GM18520 (cell line): ENCODE results near the gene ERFL.

ENCODE experiments used
- ATAC-seq: cut with Tn5 transposase; IDR thresholded peaks from one replicate; pipeline ENCODE4 v1.9.1; 2021; ENCODE audit not compliant: unreplicated experiment

Gene ERFL

DNA sequence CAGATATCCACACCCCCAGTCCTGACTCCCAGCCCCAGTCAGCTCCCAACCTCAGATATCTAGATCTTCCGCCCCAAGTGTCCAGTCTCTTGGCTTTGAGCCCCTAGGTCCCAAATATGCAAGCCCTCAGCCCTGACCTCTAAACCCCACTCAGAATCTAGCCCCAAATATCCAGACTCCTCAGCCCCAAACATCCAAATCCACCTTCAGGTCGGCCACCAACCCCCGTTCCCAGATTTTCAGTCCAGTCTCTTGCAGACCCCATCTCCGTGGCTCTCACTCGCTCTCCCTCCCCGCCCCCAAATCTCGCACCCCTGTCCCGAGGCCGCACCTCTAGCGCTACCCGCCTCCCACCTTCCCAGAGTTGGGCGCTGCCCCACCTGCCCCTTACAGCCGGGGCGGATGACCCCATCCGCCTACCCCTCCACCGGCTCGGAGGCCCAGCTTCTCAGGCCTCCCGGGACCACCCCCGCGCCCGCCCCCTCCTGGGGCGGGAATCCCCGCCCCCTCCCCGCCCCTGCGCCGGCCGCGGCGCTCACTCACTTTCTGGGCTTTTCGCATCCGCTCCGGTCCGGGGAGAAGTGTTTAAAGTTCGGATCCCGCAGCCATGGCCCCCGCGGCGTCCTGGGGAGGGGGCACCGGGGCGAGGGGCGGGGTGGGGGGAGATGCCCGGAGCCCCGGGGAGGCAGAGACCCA, 604 bp downstream of the ERFL start:
- ATAC-seq: no peak

DNA sequence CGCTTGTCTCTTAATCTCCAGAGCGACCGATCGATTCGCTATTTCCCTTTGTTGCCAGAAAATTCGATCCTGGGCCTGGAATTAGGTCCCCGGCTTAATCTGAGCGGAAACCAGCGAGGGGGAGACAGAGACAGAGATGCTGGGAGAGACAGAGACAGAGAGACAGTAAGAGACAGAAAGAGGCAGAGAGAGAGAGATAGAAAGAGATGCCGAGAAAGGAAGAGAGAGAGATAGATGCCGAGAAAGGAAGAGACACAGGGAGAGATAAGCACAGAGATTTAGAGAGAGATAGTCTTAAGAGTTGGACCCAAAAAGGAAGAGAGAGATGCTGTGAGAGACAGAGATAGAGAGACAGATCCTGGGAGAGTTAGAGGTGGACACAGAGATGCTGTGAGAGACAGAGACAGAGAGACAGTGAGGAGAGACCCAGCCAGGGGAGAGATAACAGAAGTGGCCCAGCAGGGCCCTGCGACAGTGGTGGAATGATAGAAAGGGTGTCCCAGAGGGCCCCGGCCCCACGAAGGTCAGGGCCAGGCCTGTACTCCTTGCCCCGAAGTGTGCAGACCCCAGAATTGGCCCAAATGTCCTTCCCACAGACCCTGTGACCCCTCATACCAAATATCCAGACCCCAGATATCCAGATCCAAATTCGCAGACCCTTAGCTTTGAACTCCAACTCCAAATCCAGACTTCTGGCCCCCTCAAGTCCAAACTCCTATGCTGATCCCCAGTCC, 1.3 kb downstream of the ERFL start:
- no peak for ATAC-seq

GRCh38 chr19:41926028-41926762, 2.1 kb downstream of the ERFL start:
- no peak for ATAC-seq

- ATAC-seq: no peak
Observed at GRCh38 chr19:41925208-41926003, 2.8 kb downstream of the ERFL start.

- ATAC-seq: no peak
Observed at GRCh38 chr19:41924151-41925145, 3.8 kb downstream of the ERFL start.

GRCh38 chr19:41923045-41923788, 5.0 kb downstream of the ERFL start:
- no peak for ATAC-seq

DNA sequence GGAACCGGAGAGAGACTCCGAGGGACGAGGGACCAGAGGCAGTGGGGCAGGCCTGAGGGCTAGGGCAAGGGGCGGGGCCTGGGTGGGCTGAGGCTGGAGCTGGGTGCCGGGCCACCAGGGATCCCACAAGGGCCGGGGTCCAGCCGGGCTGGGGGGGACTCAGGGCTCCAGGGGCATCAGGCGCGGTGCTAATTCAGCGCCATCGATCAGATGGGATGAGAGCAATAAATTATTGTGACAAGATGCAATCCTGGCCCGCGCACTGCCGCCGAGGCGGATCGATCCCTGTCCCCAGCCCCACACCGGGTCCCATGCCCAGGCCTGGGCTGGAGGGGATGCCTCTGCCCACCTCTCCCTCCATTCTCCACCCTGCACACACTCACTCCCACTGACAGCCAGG, 5.7 kb downstream of the ERFL start:
- no peak for ATAC-seq

DNA sequence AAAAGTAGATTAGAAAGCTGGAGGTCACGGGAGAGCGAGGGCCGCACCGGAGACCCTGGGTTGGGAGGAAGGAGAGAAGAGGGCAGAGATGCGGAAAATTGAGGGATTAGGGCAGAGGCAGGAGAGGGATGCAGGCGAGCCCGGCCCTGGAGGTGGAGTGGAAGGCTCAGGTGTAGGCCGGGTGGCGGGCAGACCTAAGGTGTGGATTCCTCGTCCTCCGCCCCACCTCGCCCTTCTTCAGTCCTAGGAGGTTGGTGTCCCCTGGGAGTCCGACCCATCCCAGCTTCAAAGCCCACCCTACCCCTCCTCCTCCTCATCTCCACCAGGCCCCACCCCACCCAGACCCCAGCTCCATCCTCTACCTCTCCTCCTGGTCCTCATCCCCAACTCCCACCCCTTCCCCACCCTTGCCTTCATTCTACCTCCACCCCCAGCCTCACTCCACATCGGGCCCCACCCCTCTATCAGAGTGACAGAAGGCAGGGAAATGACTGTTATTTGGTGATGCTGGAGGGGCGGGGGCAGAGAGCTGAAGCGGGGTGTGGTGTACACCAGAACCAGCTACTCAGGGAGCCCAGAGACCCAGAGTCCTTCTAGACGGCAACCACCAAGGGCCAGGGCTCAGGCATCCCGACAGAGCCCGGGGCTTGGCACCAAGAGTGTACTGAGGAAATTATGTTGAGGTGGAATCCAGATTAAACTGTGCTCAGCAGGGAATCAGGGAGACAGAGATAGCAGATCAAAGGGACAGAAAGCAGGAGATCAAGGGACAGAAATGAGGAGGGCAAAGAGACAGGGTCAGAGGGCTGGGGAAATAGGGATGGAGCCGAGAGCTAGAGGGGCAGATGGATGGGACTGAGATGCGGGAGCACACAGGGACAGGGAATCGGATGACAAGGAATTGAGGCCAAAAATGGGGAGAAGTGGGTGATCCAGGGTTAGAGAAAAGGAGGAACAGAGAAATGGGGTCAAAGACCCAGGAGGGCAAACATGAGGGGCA, 6.4 kb downstream of the ERFL start:
- no peak for ATAC-seq

DNA sequence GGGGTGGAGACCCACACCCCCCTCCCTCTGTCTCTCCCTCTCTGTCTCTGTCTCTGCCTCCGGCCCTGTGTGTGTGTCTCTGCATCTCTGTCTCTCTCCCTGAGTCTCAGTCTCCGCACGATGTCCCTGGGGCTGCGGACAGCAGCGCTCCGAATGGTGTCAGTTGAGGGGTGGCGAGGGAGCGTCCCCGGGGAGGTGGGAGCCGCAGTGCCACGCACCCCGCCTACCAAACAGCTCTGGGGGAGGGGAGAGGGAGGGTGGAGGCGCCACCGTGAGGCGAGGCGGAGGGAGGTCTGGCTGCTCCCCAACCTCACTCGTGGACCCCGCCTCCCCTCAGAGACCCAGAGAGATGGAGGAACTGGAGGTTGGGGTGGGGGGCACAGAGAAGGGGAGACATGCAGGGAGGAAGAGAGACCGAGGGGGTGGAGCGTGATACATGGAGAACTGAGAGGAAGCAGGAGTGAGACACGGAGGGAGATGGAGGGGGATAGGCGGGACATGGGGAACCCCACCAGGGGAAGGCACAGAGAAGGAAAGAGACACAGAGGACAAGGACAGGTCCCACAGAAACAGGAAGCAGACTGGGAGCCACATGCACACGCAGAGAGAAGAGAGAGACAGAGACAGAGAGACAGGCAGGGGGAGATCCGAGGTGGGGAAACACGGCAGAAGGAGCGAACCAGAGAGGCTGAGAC, 7.2 kb downstream of the ERFL start:
- ATAC-seq: no peak

GRCh38 chr19:41919948-41920712, 8.1 kb downstream of the ERFL start:
- ATAC-seq: no peak

- ATAC-seq: no peak
Observed at GRCh38 chr19:41918653-41919244, 9.5 kb downstream of the ERFL start.

DNA sequence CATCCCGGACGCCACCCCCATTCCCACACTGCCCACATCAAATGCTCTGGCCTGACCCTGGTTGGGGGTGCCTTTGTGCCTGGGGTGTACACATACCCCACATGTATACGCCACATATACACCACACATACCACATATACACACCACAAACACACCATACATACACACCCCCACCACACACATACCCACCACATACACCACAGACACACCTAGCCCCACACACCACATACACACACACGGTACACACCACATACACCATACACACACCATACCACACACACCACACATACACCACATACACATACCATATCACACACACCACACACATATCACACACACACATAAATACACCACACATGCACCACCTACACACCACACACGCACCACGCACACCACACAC, 10.2 kb downstream of the ERFL start:
- ATAC-seq: no peak

DNA sequence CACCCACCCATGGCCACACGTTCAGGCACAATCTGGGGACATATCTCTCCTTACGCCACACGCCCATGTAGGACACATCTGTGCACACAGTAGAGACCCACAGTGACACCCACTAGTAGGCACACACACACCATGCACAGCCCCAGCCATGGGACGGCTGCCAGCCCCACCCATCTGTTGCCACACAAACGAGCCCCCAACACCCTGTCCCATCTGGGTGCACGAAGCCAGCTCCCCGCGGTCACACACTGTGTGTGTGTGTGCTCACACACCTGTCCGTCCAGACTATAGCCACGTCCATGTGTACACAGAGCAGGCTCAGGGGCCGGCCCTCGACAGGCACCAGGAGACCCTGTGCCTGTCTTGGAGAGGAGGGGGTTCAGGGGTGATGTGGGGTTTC, 10.6 kb downstream of the ERFL start:
- ATAC-seq: no peak

DNA sequence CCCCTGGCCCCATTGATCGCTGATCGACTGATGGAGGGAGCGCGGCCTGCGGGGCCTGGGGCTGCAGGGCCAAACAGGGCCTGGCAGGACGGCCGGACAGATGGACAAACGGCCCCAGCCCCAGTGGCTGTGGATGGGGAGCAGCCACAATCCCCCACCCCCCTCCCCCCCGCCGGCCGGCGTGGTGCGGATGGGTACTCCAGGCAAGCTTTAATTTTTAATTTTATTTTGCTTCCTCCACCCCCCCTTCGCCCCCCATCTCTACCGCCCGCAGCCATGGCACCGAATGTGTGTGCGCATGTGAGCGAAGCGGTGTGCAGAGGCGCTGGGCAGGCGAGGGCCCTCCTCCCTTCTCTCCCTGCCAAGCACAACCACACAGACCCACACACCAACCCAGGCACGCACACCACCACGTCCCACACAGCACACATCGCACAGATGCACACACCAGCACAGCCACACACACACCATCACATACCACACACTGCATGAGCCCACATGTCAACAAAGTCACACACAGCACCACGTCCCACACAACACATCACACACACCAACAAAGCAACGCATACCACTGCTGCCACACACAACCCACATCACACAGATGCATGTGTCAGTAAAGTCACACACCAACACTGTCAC, 12.4 kb downstream of the ERFL start:
- no peak for ATAC-seq

DNA sequence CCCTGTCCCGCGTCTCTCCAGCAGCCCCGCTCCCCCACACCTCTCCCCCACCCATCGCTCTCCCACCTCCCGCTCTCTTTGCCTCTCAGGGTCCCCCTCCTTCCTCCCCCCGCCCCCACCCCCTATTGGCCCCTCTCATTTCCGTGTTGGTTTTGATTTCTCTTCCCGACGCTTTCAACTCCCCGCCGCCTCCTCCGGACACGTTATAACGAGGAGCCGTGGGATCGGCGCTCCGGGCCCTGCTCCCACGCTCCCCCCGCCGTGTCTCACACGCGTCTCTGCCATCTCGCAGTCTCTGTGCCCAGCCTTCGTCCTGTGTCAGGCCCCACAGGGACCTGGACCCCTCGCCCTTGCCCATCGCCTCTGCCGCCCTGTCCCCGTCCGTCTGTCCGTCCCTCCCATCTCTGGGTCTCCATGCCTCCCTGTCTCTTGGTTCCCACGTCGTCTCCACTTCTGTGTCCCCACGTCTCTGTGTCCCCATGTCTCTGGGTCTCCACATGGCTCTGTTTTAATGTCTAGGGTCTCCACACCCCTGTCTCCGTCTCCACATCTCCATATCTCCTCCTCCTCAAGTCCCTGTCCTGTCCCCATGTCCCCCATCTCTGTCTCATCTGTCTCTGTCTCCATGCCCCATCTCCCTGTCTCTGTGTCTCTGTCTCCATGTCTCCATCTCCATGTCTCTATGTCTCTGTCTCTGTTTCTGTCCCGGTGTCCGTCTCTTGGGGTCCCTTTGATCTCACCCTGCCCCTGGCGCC, 13.1 kb downstream of the ERFL start:
- no peak for ATAC-seq
